Caco-2 (cell line): ENCODE results near the gene FRMD4A. TPM values are rescaled to one million over a fixed set of nuclear protein-coding genes. Genes with fewer than 3 reads are reported as not detected.

Experiments
- BruUV-seq: library from RNA; stranded (reverse); fragments of 400-500 nt; replicated peaks from 2 replicates; lab custom pipeline; 2021; lab: Mats Ljungman, UMichigan
- CTCF ChIA-PET: fragments of 300-600 bp; sonication (Branson Sonifier 250); formaldehyde crosslinking; loops from one replicate; lab custom pipeline; 2022; ENCODE audit warnings: antibody characterized with exemption; lab: Charles Lee
- POLR2A ChIA-PET: fragments of 300-600 bp; sonication (Branson Sonifier 250); formaldehyde crosslinking; loops from one replicate; lab custom pipeline; 2022; ENCODE audit warnings: antibody characterized with exemption; lab: Charles Lee
- DNase-seq, 2 experiments: peaks; one replicate each; pipeline versions ENCODE4 v3.0.0 to v3.0.0-alpha.2; 2020 to 2022
- H3K27me3 ChIP-seq: replicated peaks from 2 replicates; pipeline ENCODE4 v1.6.0; 2011; ENCODE audit warnings: low read length; ENCODE audit not compliant: control insufficient read depth, insufficient read depth
- H3K36me3 ChIP-seq: 2 replicates; pipeline ENCODE4 v1.5.1; 2011; ENCODE audit warnings: low read length; ENCODE audit not compliant: control insufficient read depth, insufficient read depth
- H3K4me1 ChIP-seq: fragments of 250-450 bp; sonication (Bioruptor Pico); 2 replicates; pipeline ENCODE4 v1.5.1; 2020; ENCODE audit warnings: mild to moderate bottlenecking
- H3K4me3 ChIP-seq: 2 replicates; pipeline ENCODE4 v1.5.1; 2011; ENCODE audit warnings: low read depth, mild to moderate bottlenecking, control low read depth, low read length
- H3K9me3 ChIP-seq: fragments of 250-450 bp; sonication (Bioruptor Pico); 2 replicates; pipeline ENCODE4 v1.5.1; 2020; ENCODE audit warnings: mild to moderate bottlenecking, moderate library complexity
- H3K27ac Mint-ChIP-seq: one replicate; pipeline ENCODE4 v1.8.0; 2022; ENCODE audit warnings: mixed read lengths; ENCODE audit not compliant: unreplicated experiment
- H3K27me3 Mint-ChIP-seq: one replicate; pipeline ENCODE4 v1.8.0; 2022; ENCODE audit warnings: mixed read lengths; ENCODE audit not compliant: insufficient read depth, unreplicated experiment
- H3K36me3 Mint-ChIP-seq: one replicate; pipeline ENCODE4 v1.8.0; 2022; ENCODE audit warnings: mild to moderate bottlenecking, mixed read lengths; ENCODE audit not compliant: insufficient read depth, unreplicated experiment
- H3K4me1 Mint-ChIP-seq: one replicate; pipeline ENCODE4 v1.8.0; 2022; ENCODE audit warnings: low read depth, mixed read lengths; ENCODE audit not compliant: unreplicated experiment
- H3K4me3 Mint-ChIP-seq: one replicate; pipeline ENCODE4 v1.8.0; 2022; ENCODE audit warnings: mild to moderate bottlenecking, moderate library complexity, mixed read lengths; ENCODE audit not compliant: unreplicated experiment
- H3K9me3 Mint-ChIP-seq: one replicate; pipeline ENCODE4 v1.8.0; 2022; ENCODE audit warnings: mixed read lengths; ENCODE audit not compliant: unreplicated experiment
- intact Hi-C: fragments of 100-400 bp; cut with micrococcal nuclease; formaldehyde crosslinking; loops from one replicate; pipeline ENCODE4 v1.10.0; 2022; ENCODE audit not compliant: unreplicated experiment
- total RNA-seq: library from RNA; stranded (reverse); gene quantifications from 2 replicates; pipeline ENCODE4 v1.2.3, GENCODE V29; 2022
- TF ChIP-seq, protein P1 (sequence below), 2 experiments: fragments of 200-600 bp in 1 of 2; IDR thresholded peaks; 1 replicate in 1 of 2; 2 replicates in 1 of 2; pipeline versions ENCODE4 v1.5.1 to v1.8.0; 2011 to 2022; ENCODE audit warnings: antibody characterized with exemption in 1 of 2, control low read depth in 1 of 2, inconsistent platforms in 1 of 2, low read depth in 1 of 2, low read length in 1 of 2, mild to moderate bottlenecking in 1 of 2, moderate library complexity in 1 of 2; ENCODE audit not compliant: insufficient read depth in 1 of 2, severe bottlenecking in 1 of 2, unreplicated experiment in 1 of 2

FRMD4A gene
- total RNA-seq, 1 experiment from 2014 or later, result 52.1 TPM

DNA sequence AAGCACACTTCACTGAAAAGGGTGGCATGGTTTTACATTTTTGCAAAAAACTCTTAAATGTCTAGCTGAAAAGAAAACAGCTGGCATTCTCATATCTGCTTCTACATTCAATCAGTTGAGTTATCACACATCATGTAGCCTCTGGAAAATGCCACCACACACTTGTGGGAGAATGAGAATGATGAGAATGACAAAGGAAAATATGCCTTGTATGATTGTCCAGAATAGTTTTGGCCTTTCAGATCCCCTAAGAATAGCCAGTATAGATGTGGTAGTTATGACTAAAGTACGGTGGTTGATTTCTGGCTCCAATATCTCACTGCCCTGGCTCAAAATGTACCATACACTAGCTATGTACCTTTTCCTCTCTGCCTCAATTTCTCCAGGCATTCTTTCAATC, 30.2 kb upstream of the FRMD4A start:
- CTCF ChIA-PET, result no interaction called here
- intact Hi-C loops, result no loop called here
- H3K4me1 ChIP-seq, result no peaks in the 10 kb centered on the region

DNA sequence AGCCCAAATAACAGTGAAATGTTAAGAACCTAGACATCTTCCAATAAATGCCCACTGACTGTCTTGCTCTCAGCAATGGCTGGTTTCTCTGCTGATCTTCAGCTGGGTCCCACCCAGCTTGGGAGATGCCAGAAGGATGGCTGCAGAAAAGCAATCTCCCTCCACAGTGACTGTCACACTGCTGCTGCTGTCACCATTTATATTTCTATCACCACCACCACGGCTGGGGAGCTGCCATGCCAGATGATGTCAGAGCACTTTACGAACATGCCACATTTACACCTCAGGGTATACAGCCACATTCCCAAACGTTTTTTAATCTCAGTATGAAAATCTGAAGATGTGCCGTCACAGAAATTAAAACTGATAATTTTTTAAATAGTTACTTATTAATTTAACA, 29.8 kb upstream of the FRMD4A start:
- Mint-ChIP-seq H3K27ac (no peak overlapping the region), H3K9me3 (no peaks in the 10 kb centered on the region), H3K36me3 (no peaks in the 10 kb centered on the region), H3K4me3 (no peak overlapping the region), H3K4me1 (no peaks in the 10 kb centered on the region), H3K27me3 (peaks cover 2% of the 10 kb centered on the region)
- CTCF ChIA-PET, result no interaction called here
- H3K4me3 ChIP-seq, result no peak overlapping the region
- BruUV-seq, result no TSS peak
- H3K9me3 ChIP-seq, result no peaks in the 10 kb centered on the region
- TF ChIP-seq, protein P1, sequence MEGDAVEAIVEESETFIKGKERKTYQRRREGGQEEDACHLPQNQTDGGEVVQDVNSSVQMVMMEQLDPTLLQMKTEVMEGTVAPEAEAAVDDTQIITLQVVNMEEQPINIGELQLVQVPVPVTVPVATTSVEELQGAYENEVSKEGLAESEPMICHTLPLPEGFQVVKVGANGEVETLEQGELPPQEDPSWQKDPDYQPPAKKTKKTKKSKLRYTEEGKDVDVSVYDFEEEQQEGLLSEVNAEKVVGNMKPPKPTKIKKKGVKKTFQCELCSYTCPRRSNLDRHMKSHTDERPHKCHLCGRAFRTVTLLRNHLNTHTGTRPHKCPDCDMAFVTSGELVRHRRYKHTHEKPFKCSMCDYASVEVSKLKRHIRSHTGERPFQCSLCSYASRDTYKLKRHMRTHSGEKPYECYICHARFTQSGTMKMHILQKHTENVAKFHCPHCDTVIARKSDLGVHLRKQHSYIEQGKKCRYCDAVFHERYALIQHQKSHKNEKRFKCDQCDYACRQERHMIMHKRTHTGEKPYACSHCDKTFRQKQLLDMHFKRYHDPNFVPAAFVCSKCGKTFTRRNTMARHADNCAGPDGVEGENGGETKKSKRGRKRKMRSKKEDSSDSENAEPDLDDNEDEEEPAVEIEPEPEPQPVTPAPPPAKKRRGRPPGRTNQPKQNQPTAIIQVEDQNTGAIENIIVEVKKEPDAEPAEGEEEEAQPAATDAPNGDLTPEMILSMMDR (IDR thresholded peaks at IDR 0.05; ENCODE audit: insufficient read depth in 1 of 2, low read depth in 1 of 2, low read length in 1 of 2, severe bottlenecking in 1 of 2, unreplicated experiment in 1 of 2), result no peak
- no peak for DNase-seq
- no peaks in the 10 kb centered on the region for H3K27me3 ChIP-seq
- POLR2A ChIA-PET, result no interaction called here
- no peaks in the 10 kb centered on the region for H3K4me1 ChIP-seq
- intact Hi-C loops, result no loop called here
- no peaks in the 10 kb centered on the region for H3K36me3 ChIP-seq

More for the DNA sequence above, 30.2 kb upstream of the FRMD4A start:
- Mint-ChIP-seq H3K27me3 (peaks cover 2% of the 10 kb centered on the region), H3K36me3 (no peaks in the 10 kb centered on the region), H3K9me3 (no peaks in the 10 kb centered on the region), H3K4me3 (no peak overlapping the region), H3K27ac (no peak overlapping the region), H3K4me1 (no peaks in the 10 kb centered on the region)
- Histone ChIP-seq H3K9me3 (no peaks in the 10 kb centered on the region), H3K27me3 (no peaks in the 10 kb centered on the region), H3K36me3 (no peaks in the 10 kb centered on the region), H3K4me3 (no peak overlapping the region)
- DNase-seq, result no peak
- no TSS peak for BruUV-seq
- TF ChIP-seq, protein P1 (IDR thresholded peaks at IDR 0.05; ENCODE audit: insufficient read depth in 1 of 2, low read depth in 1 of 2, low read length in 1 of 2, severe bottlenecking in 1 of 2, unreplicated experiment in 1 of 2), result no peak
- POLR2A ChIA-PET, result no interaction called here

DNA sequence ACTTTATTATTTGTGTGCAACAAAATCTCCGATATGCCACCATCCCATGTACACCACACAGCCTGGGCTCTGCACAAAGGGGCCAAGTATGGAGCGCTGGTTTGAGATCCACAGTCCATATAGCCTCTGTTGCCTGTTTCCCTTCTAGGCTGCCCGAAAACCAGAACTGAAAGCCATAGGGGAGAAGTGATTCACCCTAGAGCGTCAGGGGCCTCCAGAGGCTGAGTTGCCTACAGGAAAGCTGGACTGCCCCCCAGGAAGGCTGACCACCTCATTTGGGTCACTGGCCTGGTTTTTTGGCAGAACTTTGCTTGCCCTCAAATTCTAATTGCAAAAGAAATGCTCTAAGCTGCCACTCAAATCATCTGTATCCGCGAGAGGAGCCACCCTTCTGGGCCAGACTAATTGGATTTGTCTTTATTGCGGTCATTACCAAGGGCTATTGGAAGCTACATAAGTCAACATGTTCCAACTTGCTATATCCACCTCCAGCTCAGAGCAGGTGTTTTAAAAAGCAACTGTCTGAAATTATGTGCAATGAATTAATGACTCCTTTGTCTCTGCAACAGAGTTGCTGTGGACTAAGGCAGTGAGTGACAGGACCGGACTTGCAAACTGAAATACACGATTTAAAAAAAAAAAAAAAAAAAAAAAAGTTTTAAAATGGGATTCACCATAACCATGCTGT, 28.3 kb upstream of the FRMD4A start:
- BruUV-seq, result no TSS peak
- no peak for DNase-seq
- CTCF ChIA-PET, result no interaction called here
- no peaks in the 10 kb centered on the region for H3K36me3 ChIP-seq
- Mint-ChIP-seq H3K9me3 (no peaks in the 10 kb centered on the region), H3K4me3 (no peak overlapping the region), H3K27ac (no peak overlapping the region), H3K27me3 (peaks cover 2% of the 10 kb centered on the region), H3K4me1 (no peaks in the 10 kb centered on the region), H3K36me3 (no peaks in the 10 kb centered on the region)
- POLR2A ChIA-PET, result no interaction called here
- H3K4me1 ChIP-seq, result no peaks in the 10 kb centered on the region
- H3K27me3 ChIP-seq, result no peaks in the 10 kb centered on the region
- TF ChIP-seq, protein P1 (IDR thresholded peaks at IDR 0.05; ENCODE audit: insufficient read depth in 1 of 2, low read depth in 1 of 2, low read length in 1 of 2, severe bottlenecking in 1 of 2, unreplicated experiment in 1 of 2), result no peak
- H3K4me3 ChIP-seq, result no peak overlapping the region
- intact Hi-C loops, result no loop called here
- no peaks in the 10 kb centered on the region for H3K9me3 ChIP-seq
